Kidney (tissue), 14 donors: Measurements from ENCODE around the gene STK24. TPM values are rescaled to one million over a fixed set of nuclear protein-coding genes. Genes with fewer than 3 reads are reported as not detected.

Experiments used
- DNase-seq, 5 donors: peaks; one replicate each; pipeline ENCODE4 v3.0.0-alpha.2; 2013 to 2020
- FAIRE-seq: peaks from 2 replicates; lab custom pipeline; 2012; peaks lifted over from hg19 to GRCh38; lab: Jason Lieb, UNC
- H3K27ac ChIP-seq, 2 donors: one replicate each; pipeline ENCODE4 v1.7.0; 2013; ENCODE audit warnings: low read depth in 2 of 2, low read length in 2 of 2, inconsistent platforms in 1 of 2
- H3K27me3 ChIP-seq: one replicate; pipeline ENCODE4 v1.7.1; 2013; ENCODE audit warnings: low read length, inconsistent platforms; ENCODE audit not compliant: control insufficient read depth, insufficient read depth
- H3K36me3 ChIP-seq, 3 donors: one replicate each; pipeline versions ENCODE4 v1.7.0 to v1.7.1; 2013; ENCODE audit warnings: low read length in 3 of 3, control low read depth in 1 of 3, inconsistent platforms in 1 of 3; ENCODE audit not compliant: insufficient read depth in 3 of 3, control insufficient read depth in 2 of 3
- H3K4me1 ChIP-seq, 3 donors: one replicate each; pipeline versions ENCODE4 v1.7.0 to v1.7.1; 2013; ENCODE audit warnings: low read length in 3 of 3, inconsistent platforms in 1 of 3, low read depth in 1 of 3; ENCODE audit not compliant: control insufficient read depth in 2 of 3, insufficient read depth in 2 of 3
- H3K4me3 ChIP-seq, 3 donors: one replicate each; pipeline versions ENCODE4 v1.7.0 to v1.8.1; 2013; ENCODE audit warnings: low read length in 3 of 3, control low read depth in 1 of 3, inconsistent platforms in 1 of 3
- H3K9ac ChIP-seq, 3 donors: one replicate each; pipeline versions ENCODE4 v1.7.0 to v1.7.1; 2013; ENCODE audit warnings: low read length in 3 of 3, control low read depth in 1 of 3, inconsistent platforms in 1 of 3
- H3K9me3 ChIP-seq, 3 donors: one replicate each; pipeline versions ENCODE4 v1.7.0 to v1.7.1; 2013; ENCODE audit warnings: low read length in 3 of 3, control low read depth in 1 of 3, inconsistent platforms in 1 of 3; ENCODE audit not compliant: control insufficient read depth in 2 of 3, insufficient read depth in 1 of 3
- CTCF ChIP-seq: IDR thresholded peaks from 3 replicates; pipeline ENCODE4 v1.5.1; 2012; ENCODE audit warnings: mild to moderate bottlenecking, moderate library complexity, borderline replicate concordance; ENCODE audit not compliant: insufficient read depth; ENCODE audit errors: extremely low read depth
- intact Hi-C: fragments of 100-400 bp; cut with DNase I; formaldehyde crosslinking; loops from one replicate; pipeline ENCODE4 v1.11.1; 2022
- polyA plus RNA-seq: library from polyadenylated mRNA; stranded (reverse); fragments of 350-450 nt; fragmentation: Illumina TruSeq; extraction: RNeasy Lipid Tissue Mini Kit (QIAGEN cat#74804); gene quantifications from one replicate; pipeline ENCODE4 v1.2.3, GENCODE V29; 2014; ENCODE audit warnings: low read depth, low replicate concordance; ENCODE audit not compliant: insufficient read depth
- total RNA-seq: library from RNA; stranded (reverse); fragmentation: NEBNext Ultra II Directional; extraction: Animal tissue kit (Norgen Biotek cat#: 25700); gene quantifications from one replicate; pipeline ENCODE4 v1.2.1, GENCODE V29; 2021
- donor health status: control.
- donor health status: control.
- donor health status: control.
- donor health status: control.
- donor health status: control.
- donor health status: DM: yes; HTN: yes; CAD: no.
- donor health status: Normal renal cell carcinoma (clear cell type).

Gene STK24
- total and polyA plus RNA-seq, 2 donors from 2014 or later, result 56.7 to 122 TPM

GRCh38 chr13:98435376-98435775 lies 141.5 kb downstream of the STK24 start:
- no peak for FAIRE-seq
- H3K36me3 ChIP-seq, result peaks cover 5 to 49% (median 17%) of the 10 kb centered on the region in 3 donors
- no peak for DNase-seq
- H3K9me3 ChIP-seq, result no peaks in the 10 kb centered on the region
- no peak for TF ChIP-seq CTCF
- H3K27ac ChIP-seq, result no peak overlapping the region
- no peaks in the 10 kb centered on the region for H3K27me3 ChIP-seq
- intact Hi-C loops, result no loop called here
- H3K4me3 ChIP-seq, result no peak overlapping the region
- no peak overlapping the region for H3K9ac ChIP-seq
- no peaks in the 10 kb centered on the region for H3K4me1 ChIP-seq

DNA sequence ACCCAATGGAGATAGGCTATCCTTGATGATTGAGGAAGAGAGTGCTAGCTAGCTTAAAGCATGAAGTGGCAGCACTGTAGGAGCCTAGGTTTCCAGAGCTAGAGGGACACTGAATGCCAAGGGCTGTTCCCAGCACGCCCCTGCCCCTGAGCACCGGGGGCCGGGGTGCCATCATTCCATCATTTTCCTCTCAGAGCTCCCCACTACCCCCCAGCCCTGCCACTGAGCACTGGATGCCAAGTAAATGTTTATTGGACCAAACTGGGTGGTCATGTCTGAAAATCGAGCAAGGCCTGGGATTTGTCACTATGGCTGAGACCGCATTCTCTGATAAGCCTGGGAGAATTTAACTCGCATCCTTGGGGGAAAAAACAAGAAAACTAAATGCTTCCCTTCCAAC lies 142.8 kb downstream of the STK24 start:
- no peak overlapping the region for H3K4me3 ChIP-seq
- no peak overlapping the region for H3K27ac ChIP-seq
- peaks cover 5 to 37% (median 16%) of the 10 kb centered on the region in 3 donors for H3K36me3 ChIP-seq
- H3K27me3 ChIP-seq, result no peaks in the 10 kb centered on the region
- no peak for DNase-seq
- no peaks in the 10 kb centered on the region for H3K9me3 ChIP-seq
- H3K4me1 ChIP-seq, result no peaks in the 10 kb centered on the region
- no peak for TF ChIP-seq CTCF
- intact Hi-C loops, result no loop called here
- no peak overlapping the region for H3K9ac ChIP-seq
- no peak for FAIRE-seq

GRCh38 chr13:98433654-98434053 lies 143.3 kb downstream of the STK24 start:
- H3K9me3 ChIP-seq, result no peaks in the 10 kb centered on the region
- no peak for TF ChIP-seq CTCF
- no peak overlapping the region for H3K4me3 ChIP-seq
- H3K4me1 ChIP-seq, result no peaks in the 10 kb centered on the region
- H3K27ac ChIP-seq, result no peak overlapping the region
- H3K9ac ChIP-seq, result no peak overlapping the region
- H3K27me3 ChIP-seq, result no peaks in the 10 kb centered on the region
- DNase-seq (no peak), FAIRE-seq (no peak)
- peaks cover 5 to 37% (median 17%) of the 10 kb centered on the region in 3 donors for H3K36me3 ChIP-seq
- intact Hi-C loops, result no loop called here

DNA sequence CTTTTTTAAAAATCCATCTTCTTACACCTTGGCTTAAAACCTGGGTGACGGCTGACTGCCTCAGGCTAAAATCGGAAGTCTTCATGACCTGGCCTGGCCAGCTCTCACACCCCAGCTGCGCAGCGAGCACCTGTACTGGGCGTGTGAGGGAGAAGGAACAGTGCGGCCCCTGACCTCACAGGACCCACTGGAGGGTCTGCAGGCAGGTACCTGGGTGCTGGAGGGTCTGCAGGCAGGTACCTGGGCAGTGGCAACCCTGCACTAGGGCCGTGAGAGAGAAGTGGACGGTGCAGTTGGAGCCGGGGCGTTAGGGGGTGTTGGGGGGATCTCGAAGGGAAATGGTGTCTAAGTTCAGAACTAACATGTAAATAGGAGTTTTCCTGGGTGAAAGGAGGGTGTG lies 144.3 kb downstream of the STK24 start:
- no peak overlapping the region for H3K9ac ChIP-seq
- H3K4me3 ChIP-seq, result no peak overlapping the region
- no peaks in the 10 kb centered on the region for H3K9me3 ChIP-seq
- H3K27ac ChIP-seq, result no peak overlapping the region
- DNase-seq (no peak), FAIRE-seq (no peak)
- intact Hi-C loops, result no loop called here
- no peaks in the 10 kb centered on the region for H3K27me3 ChIP-seq
- no peaks in the 10 kb centered on the region for H3K4me1 ChIP-seq
- peaks cover 5 to 38% (median 23%) of the 10 kb centered on the region in 3 donors for H3K36me3 ChIP-seq
- TF ChIP-seq CTCF, result no peak
